SK-N-SH (cell line): Measurements from ENCODE around the gene CAMK2D.

Experiments
- ELF1 ChIP-seq: IDR thresholded peaks from 2 replicates; pipeline ENCODE4 v1.4.0; 2012
- NRF1 ChIP-seq: IDR thresholded peaks from 2 replicates; pipeline ENCODE4 v1.6.1; 2012; ENCODE audit warnings: low read depth, mild to moderate bottlenecking, low read length
- POLR2AphosphoS5 ChIP-seq: IDR thresholded peaks from 2 replicates; pipeline ENCODE4 v1.6.1; 2012; ENCODE audit warnings: low read depth, low read length
- RAD21 ChIP-seq: IDR thresholded peaks from 2 replicates; pipeline ENCODE4 v1.6.1; 2012; ENCODE audit warnings: mild to moderate bottlenecking, low read length
- SIN3A ChIP-seq: IDR thresholded peaks from 2 replicates; pipeline ENCODE4 v1.6.1; 2012; ENCODE audit warnings: low read depth, mild to moderate bottlenecking, low read length, moderate library complexity, borderline replicate concordance
- TF ChIP-seq, protein P1 (sequence below): fragments of 200-600 bp; sonication (generic); IDR thresholded peaks from 2 replicates; pipeline ENCODE4 v1.6.1; 2017; ENCODE audit warnings: antibody characterized with exemption, mild to moderate bottlenecking, moderate library complexity
- TF ChIP-seq, protein P2 (sequence below): fragments of 150-350 bp; IDR thresholded peaks from 2 replicates; pipeline ENCODE4 v1.6.1; 2017; ENCODE audit warnings: antibody characterized with exemption, low read length, low read depth, borderline replicate concordance

- TF ChIP-seq, protein P1, sequence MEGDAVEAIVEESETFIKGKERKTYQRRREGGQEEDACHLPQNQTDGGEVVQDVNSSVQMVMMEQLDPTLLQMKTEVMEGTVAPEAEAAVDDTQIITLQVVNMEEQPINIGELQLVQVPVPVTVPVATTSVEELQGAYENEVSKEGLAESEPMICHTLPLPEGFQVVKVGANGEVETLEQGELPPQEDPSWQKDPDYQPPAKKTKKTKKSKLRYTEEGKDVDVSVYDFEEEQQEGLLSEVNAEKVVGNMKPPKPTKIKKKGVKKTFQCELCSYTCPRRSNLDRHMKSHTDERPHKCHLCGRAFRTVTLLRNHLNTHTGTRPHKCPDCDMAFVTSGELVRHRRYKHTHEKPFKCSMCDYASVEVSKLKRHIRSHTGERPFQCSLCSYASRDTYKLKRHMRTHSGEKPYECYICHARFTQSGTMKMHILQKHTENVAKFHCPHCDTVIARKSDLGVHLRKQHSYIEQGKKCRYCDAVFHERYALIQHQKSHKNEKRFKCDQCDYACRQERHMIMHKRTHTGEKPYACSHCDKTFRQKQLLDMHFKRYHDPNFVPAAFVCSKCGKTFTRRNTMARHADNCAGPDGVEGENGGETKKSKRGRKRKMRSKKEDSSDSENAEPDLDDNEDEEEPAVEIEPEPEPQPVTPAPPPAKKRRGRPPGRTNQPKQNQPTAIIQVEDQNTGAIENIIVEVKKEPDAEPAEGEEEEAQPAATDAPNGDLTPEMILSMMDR = no peak
- TF ChIP-seq POLR2AphosphoS5 (no peak), ELF1 (no peak), SIN3A (no peak), NRF1 (no peak), RAD21 (no peak)
- TF ChIP-seq, protein P2, sequence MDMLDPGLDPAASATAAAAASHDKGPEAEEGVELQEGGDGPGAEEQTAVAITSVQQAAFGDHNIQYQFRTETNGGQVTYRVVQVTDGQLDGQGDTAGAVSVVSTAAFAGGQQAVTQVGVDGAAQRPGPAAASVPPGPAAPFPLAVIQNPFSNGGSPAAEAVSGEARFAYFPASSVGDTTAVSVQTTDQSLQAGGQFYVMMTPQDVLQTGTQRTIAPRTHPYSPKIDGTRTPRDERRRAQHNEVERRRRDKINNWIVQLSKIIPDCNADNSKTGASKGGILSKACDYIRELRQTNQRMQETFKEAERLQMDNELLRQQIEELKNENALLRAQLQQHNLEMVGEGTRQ = no peak
These were observed 60.4 kb downstream of the CAMK2D start for GRCh38 chr4:113701169-113701568.
